ENCODE data around the gene MAN2C1.

GRCh38 chr15:75371486-75371885, 3.1 kb upstream of the MAN2C1 start:
- no peak for TF ChIP-seq CTCF (conservative IDR thresholded peaks at IDR 0.05)
- TF ChIP-seq ZFX (IDR thresholded peaks at IDR 0.05) = no peak

All from C4-2B (cell line).